ENCODE results near the gene SLC52A1.
"Not testable (repeated sequence)": the region's sequence is repeated elsewhere in the genome, so short reads cannot be mapped to it uniquely, and the experiment has no call there.

The SLC52A1 gene

GRCh38 chr17:5035315-5035714 lies at the start of gene SLC52A1:
TSS of gene SLC52A1 (minus strand) at chr17:5035426. CDS start at chr17:5034606, 820 bp downstream.
- no peak for DNase-seq

DNA sequence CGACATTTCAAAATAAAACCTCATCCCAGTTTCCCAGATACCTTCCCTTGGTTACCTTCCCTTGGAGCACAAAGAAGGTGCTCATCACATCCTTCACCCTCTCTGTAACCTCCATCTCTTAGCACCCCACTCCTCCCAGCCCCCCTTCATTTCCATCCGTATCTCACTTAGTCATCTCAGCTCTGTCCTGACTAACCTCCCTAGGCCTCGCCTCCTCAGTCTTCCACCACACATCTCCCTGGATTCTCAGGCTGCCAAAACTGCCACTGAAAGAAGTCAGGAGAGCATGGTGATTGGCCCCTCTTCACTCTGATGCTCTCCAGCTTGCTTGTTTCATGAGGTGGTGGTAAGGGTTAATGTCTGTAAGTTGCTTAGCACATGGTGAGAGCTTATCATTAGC lies 45.4 kb upstream of the SLC52A1 start:
- DNase-seq, result no peak

DNA sequence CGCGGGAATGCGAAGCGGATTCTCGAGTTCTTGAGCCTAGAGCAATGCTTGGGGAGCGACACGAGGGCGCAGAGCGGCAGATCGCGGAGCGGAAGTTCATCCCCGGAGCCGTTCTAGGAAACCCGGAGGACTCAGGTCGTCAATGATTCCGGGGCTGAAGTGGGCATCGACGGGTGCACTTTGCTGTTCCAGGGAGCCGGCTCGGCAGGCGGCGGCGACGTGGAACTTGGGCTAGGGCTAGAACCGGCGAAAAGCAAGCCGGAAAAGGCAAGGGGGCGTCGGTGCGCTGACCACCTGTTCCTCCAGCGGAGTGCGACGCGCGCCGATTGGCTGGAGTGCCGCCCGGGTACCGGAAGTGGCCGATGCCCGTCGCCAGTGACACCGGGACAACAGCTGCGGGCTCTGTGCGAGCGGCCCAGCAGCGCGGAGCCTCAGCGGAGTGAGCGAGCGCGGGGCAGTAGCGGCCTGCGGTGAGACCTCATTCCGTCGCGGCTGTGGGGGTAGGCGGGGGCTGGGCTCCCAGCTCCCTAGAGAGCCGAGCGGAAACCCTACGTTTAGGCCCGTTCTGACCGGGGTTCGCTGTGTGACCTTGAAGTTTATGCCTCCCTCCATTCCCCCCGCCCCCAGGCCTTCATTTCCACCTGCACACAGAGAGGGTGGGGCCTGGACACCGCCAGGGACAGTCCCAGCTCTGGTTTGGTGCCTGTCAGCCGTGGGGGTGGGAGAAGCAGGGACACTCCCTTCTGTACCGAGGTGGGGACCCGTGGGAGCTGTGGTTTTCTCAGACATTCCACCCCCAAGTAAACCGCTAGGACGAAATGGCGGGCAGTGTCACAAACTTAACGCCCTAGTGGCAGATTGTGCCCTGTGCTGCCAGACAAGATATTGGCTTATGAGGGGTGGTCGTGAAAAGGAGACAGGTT lies 43.1 kb upstream of the SLC52A1 start, which contains the start of gene ZFP3:
ZFP3 (plus strand) TSS at position 362 of the 923 bp plus-strand sequence. CDS start 13,038 bp downstream, outside the sequence.
- DNase-seq, result no peak

GRCh38 chr17:5077781-5078105 lies 42.5 kb upstream of the SLC52A1 start:
- no peak for DNase-seq

DNA sequence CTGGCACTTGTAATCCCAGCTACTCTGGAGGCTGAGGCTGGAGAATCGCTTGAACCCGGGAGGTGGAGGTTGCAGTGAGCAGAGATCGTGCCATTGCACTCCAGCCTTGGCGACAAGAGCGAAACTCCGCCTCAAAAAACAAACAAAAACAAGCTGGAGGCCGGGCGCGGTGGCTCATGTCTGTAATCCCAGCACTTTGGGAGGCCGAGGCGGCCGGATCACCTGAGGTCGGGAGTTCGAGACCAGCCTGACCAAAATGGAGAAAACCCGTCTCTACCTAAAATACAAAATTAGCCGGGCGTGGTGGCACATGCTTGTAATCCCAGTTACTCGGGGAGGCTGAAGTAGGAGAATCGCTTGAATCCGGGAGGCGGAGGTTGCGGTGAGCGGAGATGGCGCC lies 42.0 kb upstream of the SLC52A1 start:
- not testable (repeated sequence) for DNase-seq

- DNase-seq, result not testable (repeated sequence)
These were observed 40.2 kb upstream of the SLC52A1 start for GRCh38 chr17:5075472-5075871.

GRCh38 chr17:5069724-5070123 lies 34.5 kb upstream of the SLC52A1 start:
- DNase-seq, result no peak

GRCh38 chr17:5068236-5068635 lies 33.0 kb upstream of the SLC52A1 start:
- no peak for DNase-seq

DNA sequence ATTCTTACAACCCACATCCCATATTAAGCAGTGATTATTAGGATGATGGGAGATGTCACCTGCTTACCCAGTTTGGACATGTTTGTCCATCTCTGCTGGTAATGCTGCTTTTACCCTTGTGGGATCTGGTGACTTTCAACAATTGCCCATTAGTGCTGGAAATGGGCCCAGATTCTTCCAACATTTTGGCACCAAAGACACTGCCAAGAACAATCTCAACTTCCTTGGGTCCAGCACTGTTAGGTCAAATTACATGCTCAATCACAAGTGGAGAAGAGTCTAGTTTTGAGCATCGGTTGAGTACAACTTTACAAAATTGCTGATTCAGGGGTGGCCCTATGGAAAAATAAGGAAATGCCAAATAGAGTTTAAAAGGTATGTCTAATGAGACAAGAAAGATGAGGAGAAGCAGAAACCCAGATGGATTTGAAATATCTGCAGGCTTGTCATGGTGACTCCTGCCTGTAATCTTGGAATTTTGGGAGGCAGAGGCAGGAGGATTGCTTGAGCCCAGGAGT lies 30.1 kb upstream of the SLC52A1 start:
- DNase-seq, result no peak

- DNase-seq, result no peak
These were observed 20.3 kb upstream of the SLC52A1 start for GRCh38 chr17:5055543-5055942.

DNA sequence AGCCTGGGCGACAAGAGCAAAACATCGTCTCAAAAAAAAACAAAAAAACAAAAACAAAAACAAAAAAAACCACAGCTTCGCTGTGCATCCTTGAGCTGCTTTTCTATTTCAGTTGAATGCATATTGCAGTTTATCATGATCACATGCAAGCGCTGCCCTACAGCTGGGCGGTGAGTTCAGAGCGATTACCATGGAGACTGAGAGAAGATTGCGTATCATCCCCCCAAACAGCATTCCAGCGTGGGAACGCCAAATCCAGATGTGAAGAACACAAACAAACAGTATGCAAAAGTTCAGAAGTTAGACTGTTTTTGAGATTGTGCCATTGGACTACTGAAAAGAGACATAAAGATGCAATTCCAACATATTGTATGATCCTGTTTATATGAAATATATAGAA lies 15.1 kb upstream of the SLC52A1 start:
- no peak for DNase-seq

- DNase-seq, result no peak
These were observed 14.2 kb upstream of the SLC52A1 start for GRCh38 chr17:5049314-5049841.

DNA sequence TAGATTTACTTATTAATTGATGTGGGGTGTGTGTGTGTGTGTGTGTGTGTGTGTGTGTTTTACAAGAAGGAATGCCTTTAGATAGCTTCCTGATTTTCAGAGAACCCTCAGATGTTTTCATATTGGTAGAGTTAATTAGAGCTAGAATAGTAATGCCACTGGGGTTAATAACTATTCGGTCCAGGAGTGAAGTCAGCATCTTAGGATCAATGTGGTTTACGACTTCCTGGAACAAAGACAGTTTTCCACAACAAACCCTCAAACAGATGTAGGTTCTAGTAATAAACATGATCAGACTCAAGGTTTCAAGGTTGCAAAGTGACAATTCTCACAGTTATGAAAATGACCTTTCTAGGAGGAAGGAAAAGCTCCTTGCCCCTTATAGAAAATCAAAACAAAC lies 12.2 kb upstream of the SLC52A1 start:
- no peak for DNase-seq

GRCh38 chr17:5045496-5045895 lies 10.3 kb upstream of the SLC52A1 start:
- no peak for DNase-seq

DNA sequence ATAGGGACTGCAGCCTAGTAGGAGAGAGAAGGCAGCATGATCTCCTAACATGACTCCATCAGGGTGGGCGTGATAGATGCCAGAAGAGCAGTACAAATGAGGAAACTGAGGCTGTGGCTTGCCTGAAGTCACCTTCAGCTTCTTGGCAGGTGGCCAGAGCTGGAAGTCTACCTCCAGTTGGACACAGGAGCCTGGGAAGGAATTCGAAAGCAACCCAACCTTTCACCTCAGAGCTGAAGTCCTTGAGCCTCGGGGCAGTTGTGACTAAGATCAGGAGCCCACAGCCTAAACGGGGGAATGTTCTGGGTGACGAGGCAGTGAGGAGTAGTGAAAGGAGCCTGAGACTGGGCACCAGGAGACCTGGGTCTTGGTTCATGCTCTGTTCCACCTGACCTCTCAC lies 9.4 kb upstream of the SLC52A1 start:
- DNase-seq, result no peak

- DNase-seq, result no peak
These were observed 8.3 kb upstream of the SLC52A1 start for GRCh38 chr17:5043524-5043923.

DNA sequence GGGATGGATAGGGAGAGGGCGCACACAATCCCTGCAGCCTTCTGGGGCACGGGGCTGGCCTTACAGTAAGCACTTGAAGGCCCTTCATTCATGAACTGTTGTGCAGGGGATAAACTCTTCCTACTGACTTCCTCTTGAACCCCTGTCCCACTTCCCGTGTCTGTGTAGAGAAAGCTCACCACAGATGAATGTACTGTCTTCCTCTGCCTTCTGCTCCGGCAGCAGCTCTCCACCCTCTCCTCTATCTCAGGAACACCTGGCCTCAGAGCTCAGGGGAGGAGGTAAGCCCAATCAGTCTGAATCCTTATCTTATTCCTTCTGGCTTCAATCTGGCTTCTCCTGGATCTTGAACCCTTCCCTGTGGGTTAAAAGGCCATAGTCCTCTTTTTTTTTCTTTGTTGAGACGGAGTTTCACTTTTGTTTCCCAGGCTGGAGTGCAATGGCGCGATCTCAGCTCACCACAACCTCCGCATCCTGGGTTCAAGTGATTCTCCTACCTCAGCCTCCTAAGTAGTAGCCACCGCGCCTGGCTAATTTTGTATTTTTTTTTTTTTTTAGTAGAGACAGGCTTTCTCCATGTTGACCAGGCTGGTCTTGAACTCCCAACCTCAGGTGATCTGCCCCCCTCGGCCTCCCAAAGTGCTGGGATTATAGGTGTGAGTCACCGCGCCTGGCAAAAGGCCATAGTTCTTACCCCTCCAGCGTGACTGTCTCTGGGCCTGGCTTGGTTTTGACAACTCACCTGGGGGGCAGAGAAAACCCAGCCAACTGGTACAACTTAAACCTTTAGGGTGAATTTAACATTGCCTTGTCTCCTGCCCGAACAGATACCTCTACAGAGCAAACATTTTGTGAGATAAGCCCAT lies 7.2 kb upstream of the SLC52A1 start:
- DNase-seq, result no peak

DNA sequence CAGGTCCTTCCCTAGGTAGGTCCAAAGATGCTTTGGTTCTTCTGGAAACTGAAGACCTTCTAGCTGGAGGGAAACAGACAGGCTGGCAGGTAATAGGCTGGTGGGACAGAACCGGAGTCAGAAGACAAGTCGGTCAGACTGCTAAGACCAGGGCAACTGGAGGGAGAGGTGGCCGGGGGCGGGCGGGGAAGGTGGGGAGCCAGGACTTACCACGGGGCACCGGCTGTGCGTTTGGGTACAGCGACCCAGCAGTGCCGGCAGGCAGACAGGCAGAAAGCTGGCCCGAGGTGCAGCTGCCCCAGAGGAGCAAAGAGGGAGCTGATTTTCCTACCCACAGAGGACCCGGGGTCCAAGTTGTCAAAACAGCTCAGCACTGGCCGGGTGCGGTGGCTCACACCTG lies 575 bp downstream of the SLC52A1 start:
- no peak for DNase-seq

GRCh38 chr17:5034063-5034462 lies 1.2 kb downstream of the SLC52A1 start:
- no peak for DNase-seq

GRCh38 chr17:5033352-5034015 lies 1.7 kb downstream of the SLC52A1 start:
- no peak for DNase-seq

DNA sequence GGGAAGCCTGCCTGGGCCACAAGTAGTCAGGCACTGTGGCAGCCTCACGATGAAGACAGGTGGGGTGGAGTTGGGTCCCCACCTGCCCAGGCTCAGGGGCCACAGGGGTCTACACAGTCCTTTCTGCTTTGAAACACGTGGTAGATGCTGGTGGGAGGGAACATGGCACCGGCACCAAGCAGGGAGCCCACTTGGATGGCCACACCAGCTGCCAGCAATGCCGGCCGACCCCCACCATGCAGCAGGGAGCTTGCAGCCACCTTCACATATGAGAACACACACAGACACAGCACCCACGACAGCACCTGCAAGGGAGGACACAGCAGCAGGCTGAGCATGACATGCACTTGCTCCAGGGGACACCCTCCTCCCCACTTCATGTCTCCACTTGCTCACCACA lies 2.4 kb downstream of the SLC52A1 start:
- DNase-seq, result no peak

- no peak for DNase-seq
These were observed 3.7 kb downstream of the SLC52A1 start for GRCh38 chr17:5031365-5032082.
